Islet precursor cell (in vitro differentiated cells): ENCODE measurements around the gene MSMO1.
A peak's percentile ranks its signal among the peaks of the same experiment; 100 is the strongest.

Source experiments
- DNase-seq: peaks from one replicate; pipeline ENCODE4 v3.0.0-alpha.2; 2018

MSMO1 gene

GRCh38 chr4:165360985-165361670 is 33.7 kb downstream of the MSMO1 start:
- no peak for DNase-seq

GRCh38 chr4:165361810-165362209 is 34.3 kb downstream of the MSMO1 start:
- no peak for DNase-seq

GRCh38 chr4:165364452-165365080 is 37.1 kb downstream of the MSMO1 start:
- DNase-seq: peak; percentile 91

GRCh38 chr4:165367040-165367439 is 39.6 kb downstream of the MSMO1 start:
- DNase-seq: no peak

GRCh38 chr4:165368114-165368513 is 40.6 kb downstream of the MSMO1 start:
- no peak for DNase-seq

- no peak for DNase-seq
These were observed 41.1 kb downstream of the MSMO1 start for GRCh38 chr4:165368567-165368966.

GRCh38 chr4:165369522-165369921 is 42.1 kb downstream of the MSMO1 start:
- no peak for DNase-seq

GRCh38 chr4:165370530-165370929 is 43.1 kb downstream of the MSMO1 start:
- DNase-seq: no peak

GRCh38 chr4:165375465-165375864 is 48.0 kb downstream of the MSMO1 start:
- DNase-seq: no peak

GRCh38 chr4:165378398-165378744 is 50.9 kb downstream of the MSMO1 start:
- DNase-seq: no peak

- peak; percentile 94 for DNase-seq
These were observed 51.5 kb downstream of the MSMO1 start, which contains the start of gene CPE for GRCh38 chr4:165378745-165379677. Gene CPE, plus strand, starts transcription at chr4:165379008. Its CDS starts 214 bp downstream, at chr4:165379222.

- DNase-seq: peak; percentile 70
These were observed 52.2 kb downstream of the MSMO1 start for GRCh38 chr4:165379678-165380064.

- no peak for DNase-seq
These were observed 53.3 kb downstream of the MSMO1 start for GRCh38 chr4:165380805-165381204.

GRCh38 chr4:165381821-165382373 is 54.4 kb downstream of the MSMO1 start:
- DNase-seq: peak; percentile 85

GRCh38 chr4:165382640-165383039 is 55.2 kb downstream of the MSMO1 start:
- DNase-seq: no peak

- peak; percentile 56 for DNase-seq
These were observed 56.2 kb downstream of the MSMO1 start for GRCh38 chr4:165383591-165384073.

GRCh38 chr4:165384186-165384585 is 56.7 kb downstream of the MSMO1 start:
- DNase-seq: no peak

GRCh38 chr4:165384598-165384997 is 57.1 kb downstream of the MSMO1 start:
- DNase-seq: no peak

- no peak for DNase-seq
These were observed 57.7 kb downstream of the MSMO1 start for GRCh38 chr4:165385126-165385525.

- no peak for DNase-seq
These were observed 58.9 kb downstream of the MSMO1 start for GRCh38 chr4:165386328-165386727.

- DNase-seq: no peak
These were observed 61.3 kb downstream of the MSMO1 start for GRCh38 chr4:165388756-165389155.
